Activated T-cell treated with anti-CD3 and anti-CD28 coated beads, Interleukin-2, amount 50 U/mL, for 1 hour (primary cell): ENCODE data around the gene WDHD1.
"Not testable (repeated sequence)": the region's sequence is repeated elsewhere in the genome, so short reads cannot be mapped to it uniquely, and the experiment has no call there.

ENCODE experiments used
- DNase-seq: peaks from one replicate; pipeline ENCODE4 v3.0.0-alpha.2; 2020

The WDHD1 gene

DNA sequence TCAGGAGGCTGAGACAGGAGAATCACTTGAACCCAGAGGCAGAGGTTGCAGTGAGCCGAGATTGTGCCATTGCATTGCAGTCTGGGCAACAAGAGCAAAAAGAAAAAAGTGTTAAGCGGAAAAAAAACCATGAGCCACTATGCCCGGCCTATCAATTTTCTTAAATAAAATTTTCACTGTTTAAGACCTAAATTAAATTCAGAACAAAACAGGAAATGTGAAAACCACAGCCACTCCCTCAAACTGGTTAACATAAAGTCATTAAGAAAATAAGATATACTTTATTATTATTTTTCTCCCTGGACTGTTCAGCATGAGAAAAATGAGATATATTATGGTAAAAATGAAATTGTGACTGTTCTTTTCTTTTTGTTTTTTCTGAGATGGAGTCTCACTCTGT, 79.7 kb downstream of the WDHD1 start:
- no peak for DNase-seq

DNA sequence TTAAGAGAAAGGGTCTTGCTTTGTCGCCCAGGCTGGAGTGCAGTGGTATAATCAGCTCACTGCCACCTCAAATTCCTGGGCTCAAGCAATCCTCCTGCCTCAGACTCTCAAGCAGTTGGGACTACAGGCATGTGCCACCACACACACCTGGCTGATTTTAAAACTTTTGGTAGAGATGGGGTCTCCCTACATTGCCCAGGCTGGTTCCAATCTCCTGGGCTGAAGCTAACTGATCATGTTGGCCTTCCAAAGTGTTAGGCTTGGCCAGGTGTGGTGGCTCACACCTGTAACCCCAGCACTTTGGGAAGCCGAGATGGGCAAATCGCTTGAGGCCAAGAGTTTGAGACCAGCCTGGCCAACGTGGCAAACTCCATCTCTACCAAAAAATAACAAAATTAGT, 80.4 kb downstream of the WDHD1 start:
- no peak for DNase-seq

DNA sequence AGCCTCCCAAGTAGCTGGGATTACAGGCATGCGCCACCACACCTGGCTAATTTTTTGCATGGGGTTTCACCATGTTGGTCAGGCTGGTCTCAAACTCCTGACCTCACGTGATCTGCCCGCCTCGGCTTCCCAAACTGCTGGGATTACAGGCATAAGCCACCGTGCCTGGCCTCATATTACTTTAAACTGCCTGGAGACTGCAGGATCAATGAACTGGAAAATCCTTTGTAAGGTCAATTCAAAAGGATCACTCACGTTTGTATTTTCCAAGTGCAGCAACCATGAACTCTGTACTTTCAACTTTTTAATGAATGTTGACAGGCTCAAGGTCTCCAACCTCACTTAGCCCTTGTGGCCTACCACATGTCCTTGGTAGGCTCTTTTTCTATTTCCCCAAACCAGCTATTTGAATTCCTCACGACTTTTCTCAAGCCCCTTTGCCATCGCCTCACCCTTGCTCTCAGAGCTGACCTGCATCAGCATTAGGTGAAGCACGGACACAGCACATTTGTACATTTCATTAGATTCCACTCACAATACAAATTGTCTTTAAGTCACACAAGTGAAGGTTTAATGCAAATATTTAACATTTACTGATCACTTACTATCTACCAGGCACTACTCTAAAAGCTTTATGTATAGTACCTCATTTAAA, 82.0 kb downstream of the WDHD1 start:
- DNase-seq = no peak

DNA sequence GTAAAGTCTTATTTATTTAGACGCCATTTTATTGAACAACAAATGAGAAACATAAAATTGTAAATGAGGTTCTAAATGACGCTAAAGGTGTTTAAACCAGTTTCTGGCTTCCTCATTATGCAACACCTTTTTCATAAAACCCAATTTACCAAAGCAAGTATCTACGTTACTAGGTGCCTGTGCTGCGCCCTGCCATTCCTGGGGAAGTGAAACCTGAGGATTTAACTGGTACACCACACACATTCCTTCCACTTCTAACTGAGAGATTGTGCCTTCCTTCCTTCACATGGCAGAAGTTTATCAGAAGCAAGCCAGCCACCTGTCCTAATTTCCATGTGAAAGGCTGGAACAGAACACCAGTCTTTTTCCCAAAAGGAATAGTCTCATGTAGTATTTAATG, 84.0 kb downstream of the WDHD1 start:
- no peak for DNase-seq

DNA sequence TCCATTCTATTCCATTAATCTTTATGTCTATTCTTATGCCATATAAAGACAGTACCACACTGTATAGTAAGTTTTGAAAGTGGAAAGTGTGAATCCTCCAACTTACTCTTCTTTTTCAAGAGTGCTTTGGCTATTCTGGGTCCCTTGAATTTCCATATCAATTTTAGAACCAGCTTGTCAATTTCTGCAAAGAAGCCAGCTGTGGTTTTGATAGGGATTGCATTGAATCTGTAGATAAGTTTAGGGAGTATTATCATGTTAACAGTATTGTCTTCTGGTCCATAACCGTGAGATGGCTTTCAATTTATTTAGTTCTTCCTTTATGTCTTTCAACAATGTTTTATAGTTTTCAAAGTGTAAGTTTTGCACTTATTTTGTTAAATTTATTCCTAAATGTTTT, 90.1 kb downstream of the WDHD1 start:
- DNase-seq = no peak

DNA sequence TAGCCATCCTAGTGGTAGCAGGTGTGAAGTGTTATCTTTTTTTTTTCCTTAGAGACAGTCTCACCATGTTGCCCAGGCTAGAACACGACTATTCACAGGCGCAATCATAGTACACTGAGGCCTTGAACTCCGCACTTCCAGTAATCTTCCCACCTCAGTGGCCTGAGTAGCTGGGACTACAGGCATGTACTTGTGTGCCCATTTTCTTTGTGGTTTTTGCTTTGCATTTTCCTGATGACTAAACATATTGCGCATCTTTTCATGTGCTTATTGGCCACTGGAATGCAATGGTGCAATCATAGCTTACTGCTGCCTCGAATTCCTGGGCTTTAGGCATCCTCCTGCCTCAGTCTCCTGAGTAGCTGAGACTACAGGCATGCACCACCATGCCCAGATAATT, 90.9 kb downstream of the WDHD1 start:
- DNase-seq = no peak

DNA sequence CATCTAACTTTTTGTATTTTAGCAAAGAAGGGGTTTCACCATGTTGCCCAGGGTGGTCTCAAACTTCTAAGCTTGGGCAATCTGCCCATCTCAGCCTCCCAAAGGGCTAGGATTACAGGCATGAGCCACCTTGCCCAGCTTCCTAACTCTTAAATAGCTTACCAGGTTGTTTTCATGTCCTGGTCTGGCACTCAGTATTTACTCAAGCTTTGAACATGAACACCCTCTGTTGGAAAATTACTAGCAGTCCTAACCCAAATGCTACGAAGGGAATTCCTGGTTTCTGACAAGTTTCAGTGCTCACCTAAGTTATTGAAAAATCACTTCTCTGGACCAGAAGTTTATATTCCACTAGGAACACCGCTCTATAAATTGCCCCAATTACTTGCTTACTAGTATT, 91.8 kb downstream of the WDHD1 start:
- DNase-seq = no peak

DNA sequence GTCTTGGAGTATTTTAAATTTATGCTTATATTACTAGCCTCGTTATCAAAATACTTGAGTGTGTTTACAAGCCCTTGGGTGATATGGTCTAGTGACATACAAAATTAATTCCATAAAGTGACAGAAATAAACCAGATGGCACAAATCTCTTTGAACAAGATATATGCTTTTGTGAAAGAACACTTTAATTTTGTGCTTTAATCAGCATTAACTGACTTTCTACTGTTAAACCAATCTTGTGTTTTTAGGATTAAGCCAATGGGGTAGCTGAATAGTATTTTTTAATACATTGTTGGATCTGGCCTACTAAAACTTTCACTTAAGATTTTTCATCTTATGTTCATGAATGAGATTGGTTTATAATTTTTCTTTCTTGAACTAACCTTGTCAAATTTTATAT, 93.9 kb downstream of the WDHD1 start:
- DNase-seq = no peak

DNA sequence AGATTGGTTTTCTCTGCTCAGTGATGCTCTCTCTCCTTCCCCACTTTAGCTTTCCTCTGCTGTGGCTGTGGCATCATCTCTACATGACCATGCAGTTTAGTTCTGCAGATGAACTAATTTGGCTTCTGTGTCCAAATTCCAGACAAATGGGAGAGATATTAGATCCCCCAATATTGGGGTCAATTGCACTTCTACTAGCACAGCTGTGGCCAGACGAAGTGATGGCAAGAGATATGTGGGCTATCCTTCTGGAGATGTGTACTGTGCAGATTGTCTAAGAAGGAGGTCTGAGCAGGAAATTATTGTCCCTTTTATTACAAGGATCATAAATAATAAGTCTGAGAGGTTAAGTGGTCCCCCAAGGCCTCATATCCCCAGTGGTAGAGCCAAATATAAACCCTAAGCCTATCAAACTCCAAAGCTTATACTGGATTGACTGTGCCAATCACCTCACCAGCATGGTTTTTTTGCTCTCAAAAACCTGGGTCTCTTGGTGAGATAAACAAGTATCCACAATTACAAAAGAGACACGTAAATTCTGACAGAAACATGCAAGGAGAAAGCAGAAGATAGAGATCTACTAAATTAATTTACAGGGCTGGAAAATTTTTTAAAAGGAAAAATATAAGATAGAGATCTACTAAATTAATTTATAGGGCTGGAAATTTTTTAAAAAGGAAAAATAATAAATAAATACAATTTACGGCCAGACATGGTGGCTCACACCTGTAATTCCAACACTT, 95.1 kb downstream of the WDHD1 start:
- DNase-seq = no peak

DNA sequence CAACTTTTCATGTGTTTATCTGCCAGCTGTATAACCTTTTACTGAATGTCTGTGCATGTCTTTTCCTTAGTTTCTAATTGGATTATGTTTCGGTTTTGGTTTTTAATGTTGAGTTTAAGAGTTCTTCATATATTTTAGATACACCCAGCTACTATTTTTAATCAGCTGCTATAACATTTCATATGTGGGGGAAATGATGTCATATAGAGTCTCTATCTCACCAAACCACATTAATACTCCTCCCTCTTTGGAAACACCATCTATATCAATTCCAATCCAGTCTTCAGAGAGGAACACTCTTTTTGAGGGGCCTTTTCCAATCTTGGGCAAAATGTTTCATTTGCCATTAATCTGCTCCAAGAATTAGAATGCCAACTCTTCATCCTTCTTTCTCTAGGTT, 95.8 kb downstream of the WDHD1 start:
- DNase-seq = no peak

DNA sequence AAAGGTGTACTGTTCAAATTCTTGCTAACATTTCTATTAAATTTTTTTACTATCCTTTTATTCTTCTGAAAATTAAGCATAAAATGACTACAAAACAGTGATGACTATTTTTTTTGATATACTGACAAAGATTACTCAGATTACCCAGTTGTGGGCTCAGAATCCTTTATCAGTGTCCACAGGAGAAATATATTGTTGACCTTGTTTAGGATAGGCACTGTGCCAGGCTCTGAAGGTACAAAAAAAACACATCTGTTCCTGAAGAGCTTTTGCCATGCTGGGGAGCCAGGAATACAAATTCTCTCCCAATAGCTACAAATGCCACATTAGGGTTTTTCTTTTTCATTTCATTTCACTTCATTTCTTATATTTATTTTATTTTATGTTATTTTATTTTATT, 97.3 kb downstream of the WDHD1 start:
- DNase-seq = no peak

DNA sequence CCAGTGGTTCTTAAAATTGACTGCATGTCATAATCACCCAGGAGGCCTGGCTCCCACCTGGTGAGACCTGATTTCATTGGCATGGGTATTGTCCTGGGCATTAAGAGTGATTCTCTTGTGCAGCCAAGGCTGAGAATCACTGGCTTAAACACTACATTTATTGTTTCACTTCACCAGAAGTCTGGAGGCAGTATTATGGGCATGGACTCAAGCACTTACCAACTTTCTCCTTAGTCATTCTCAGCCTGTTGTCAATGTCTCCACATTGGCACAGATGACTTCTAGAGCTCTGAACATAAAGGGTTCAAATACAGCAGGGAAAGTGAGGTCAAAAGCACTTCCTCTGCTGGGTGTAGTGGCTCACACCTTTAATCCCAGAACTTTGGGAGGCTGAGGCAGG, 98.7 kb downstream of the WDHD1 start:
- no peak for DNase-seq

DNA sequence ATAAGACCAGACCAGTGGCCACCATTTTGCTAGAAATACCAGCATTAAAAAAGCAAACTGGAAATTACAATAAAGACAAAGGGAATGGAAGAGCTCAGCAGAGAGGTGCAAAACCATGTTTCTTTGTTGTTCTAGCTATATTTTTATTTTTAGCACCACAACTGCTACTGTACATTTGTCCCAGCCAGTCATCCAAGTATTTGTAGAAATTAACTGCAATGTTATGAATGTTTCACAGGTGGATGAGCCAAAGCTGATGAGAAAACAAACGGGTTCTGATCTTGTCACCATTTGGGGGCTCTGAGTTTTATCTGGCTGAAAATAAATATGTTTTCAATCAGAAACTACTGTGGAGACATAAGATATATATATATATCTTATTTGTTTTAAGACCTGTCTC, 99.3 kb downstream of the WDHD1 start:
- DNase-seq = no peak

DNA sequence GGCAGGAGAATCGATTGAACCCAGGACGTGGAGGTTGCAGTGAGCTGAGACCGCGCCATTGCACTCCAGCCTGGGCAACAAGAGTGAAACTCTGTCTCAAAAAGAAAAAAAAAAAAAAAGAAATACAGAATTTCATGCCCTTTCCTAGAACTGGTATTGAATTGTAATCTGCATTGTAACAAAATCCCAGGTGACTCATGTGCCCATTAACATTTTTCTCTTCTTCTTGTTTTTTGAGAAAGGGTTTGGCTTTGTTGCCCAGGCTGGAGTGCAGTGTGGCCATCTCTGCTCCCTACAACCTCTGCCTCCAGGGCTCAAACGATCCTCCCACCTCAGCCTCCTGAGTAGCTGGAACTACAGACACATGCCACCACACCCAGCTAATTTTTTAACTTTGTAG, 100.3 kb downstream of the WDHD1 start:
- DNase-seq = not testable (repeated sequence)

DNA sequence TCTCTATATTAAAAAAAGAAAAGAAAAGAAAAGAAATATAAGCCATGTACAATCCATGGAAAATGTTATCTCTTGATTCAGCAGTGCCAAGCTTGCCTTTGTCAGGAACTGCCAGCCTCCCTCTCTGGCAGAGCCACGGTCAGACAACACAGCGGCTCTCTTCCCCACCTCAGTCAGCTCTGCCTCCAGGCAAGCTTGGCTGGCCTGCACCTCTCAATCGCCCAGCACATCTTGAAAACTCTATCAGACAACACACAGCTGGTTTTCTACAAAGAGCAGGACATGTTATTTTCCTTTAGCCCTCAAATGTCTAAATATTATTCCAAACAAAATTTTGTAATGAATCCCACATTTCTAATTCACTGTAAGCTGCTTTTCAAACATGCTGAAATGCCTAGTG, 104.3 kb downstream of the WDHD1 start:
- no peak for DNase-seq

DNA sequence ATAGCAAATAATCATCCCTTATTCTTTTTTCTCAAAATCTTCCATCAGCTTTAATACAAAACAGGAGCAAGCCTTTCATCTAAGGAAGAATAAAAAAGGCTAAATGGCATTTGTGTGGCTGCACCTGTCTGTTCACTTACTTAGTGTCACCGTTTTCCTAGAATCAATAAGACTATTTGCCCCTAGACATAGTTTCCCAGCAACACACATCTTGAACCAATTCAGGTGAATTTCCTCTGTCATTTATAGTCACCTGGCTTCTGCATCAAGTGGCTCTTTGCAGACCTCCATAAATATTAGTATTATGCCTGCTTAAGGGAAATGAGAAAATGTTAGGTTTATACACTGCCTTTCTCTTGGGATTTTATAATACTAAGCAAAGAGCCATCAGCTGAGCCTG, 106.8 kb downstream of the WDHD1 start:
- DNase-seq = no peak

DNA sequence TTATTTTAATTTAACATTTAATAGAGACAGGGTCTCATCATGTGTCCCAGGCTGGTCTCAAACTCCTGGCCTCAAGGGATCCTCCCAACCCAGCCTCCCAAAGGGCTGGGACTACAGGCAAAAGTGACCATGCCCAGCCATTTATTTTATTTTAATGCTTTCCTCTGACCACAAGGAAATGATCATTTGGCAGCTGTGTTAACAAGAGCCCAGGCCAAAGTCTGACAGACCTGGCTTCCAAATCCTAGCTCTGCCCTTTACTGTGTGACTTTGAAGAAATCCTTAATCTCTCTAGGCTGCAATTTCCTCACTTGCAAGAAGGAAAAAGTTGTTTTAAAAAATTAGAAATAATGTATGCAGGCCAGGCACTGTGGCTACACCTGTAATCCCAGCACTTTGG, 107.6 kb downstream of the WDHD1 start:
- no peak for DNase-seq

DNA sequence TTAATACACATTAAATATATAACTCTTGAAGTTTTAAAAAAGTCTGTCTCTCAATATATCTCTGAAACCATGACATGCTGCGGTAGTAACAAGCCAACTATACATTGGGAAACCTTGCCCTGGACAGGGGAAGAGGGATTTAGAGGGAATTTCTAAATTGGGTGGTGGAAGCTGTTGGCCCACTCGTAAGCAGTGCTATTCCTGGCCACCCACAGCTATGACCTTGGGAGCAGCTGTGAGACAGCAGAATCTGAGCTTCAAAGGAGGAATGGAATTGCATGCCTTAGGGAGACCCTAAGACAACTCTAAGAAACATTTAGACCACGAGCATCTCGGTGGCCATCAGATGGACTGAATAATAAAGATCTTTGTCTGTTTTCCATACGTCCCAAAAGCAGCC, 108.5 kb downstream of the WDHD1 start:
- DNase-seq = no peak

DNA sequence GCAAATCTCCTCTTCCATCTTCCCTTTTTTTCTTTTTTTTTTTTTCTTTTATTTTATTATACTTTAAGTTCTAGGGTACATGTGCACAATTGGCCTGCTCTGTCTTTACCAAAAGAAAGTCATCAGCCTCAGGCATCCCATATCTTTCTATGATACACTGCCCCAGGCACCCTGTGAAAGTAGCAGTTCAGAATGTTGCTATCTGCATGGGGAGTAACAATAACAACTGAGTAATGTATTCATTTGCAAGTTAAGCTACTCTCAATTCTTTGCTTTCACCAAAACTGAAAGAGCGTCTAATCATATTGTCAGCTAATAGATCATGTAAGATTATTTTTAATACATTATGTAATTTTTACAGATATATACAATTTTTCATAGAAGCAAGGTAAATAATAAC, 110.8 kb downstream of the WDHD1 start:
- DNase-seq = no peak

DNA sequence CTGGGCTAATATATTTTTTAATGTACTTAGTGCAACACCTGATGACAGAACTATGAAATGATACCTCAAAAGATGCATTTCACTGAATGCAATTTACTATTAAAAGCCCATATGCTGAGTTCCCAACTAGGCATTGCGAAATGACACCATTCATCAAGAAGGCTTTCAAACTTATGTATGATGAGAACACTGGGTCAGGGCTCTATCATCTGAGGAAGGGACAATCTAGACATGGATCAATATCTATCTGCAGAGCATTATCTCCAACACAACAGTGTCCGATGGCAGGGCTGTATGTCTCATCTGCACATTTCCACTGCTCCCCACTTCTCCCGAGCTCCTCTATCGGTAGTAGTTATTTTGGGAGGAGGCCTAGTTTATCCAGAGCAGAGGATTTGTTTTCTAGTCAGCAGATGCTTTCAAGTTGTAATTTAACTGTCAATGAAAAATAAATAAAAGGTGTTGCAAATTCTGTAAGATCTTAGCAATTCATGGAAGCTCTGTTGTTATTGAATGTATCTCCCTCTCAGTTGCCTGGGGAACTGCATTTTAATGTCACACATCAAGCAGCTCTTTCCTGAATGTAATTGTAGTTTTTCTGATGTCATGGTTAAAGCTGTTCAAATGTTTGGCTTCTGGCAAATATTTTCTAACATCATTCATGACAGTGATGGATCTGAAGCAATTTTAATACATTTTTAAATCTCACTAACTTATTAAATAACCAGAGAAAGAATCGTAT, 116.9 kb downstream of the WDHD1 start:
- no peak for DNase-seq

DNA sequence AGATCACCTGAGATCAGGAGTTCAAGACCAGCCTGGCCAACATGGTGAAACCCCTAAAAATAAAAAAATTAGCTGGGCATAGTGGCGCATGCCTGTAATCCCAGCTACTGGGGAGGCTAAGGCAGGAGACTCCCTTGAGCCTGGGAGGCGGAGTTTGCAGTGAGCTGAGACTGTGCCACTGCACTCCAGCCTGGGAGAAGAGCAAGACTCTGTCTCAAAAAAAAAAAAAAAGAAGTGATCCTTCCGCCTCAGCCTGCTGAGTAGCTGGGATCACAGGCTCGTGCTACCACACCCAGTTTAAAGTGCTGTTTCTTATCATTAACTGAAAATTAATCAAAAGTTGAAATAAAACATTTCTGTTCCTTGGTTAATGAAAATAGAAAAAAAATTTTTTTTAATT, 117.9 kb downstream of the WDHD1 start:
- not testable (repeated sequence) for DNase-seq

DNA sequence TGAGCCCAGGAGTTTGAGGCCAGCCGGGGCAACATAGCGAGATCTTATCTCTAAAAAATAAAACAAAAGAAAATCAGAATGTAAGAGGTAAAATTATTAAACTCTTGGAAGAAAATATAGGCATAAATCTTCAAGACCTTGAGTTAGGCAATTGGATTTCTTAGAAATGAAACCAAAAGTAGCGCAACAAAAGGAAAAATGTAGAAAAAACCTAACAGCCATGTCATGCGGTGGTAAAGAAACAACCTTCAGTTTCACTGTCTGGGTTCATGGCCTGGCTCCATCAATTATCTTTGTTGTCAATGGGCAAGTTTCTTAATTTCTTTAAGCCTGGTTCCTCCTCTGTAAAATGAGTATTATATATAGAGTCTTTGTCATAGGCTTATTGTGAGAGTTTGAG, 118.7 kb downstream of the WDHD1 start:
- DNase-seq = no peak

DNA sequence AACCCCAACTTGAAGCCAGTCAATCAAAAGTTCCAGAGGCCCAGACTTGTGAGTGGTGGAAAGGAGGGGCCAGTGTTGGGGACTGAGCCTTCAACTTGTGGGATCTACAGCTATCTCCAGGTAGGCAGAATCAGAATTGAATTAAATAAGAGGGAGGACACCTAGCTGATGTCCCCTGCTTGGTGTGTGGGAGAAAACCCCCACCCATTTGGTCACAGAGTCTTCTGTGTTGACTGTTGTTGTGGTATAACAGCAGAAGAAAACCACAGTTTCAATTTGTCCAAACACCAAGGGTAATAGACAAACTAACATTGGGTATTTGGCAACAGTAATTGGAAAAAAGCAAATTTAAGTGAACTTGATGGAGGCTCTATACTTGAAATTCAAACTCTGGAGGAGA, 120.8 kb downstream of the WDHD1 start:
- DNase-seq = no peak
